Caco-2 (cell line): ENCODE data around the gene TSPAN4. TPM values are rescaled to one million over a fixed set of nuclear protein-coding genes. Genes with fewer than 3 reads are reported as not detected.

Experiments
- BruUV-seq: library from RNA; stranded (reverse); fragments of 400-500 nt; replicated peaks from 2 replicates; lab custom pipeline; 2021; lab: Mats Ljungman, UMichigan
- CTCF ChIA-PET: fragments of 300-600 bp; sonication (Branson Sonifier 250); formaldehyde crosslinking; loops from one replicate; lab custom pipeline; 2022; ENCODE audit warnings: antibody characterized with exemption; lab: Charles Lee
- POLR2A ChIA-PET: fragments of 300-600 bp; sonication (Branson Sonifier 250); formaldehyde crosslinking; loops from one replicate; lab custom pipeline; 2022; ENCODE audit warnings: antibody characterized with exemption; lab: Charles Lee
- DNase-seq, 2 experiments: peaks; one replicate each; pipeline versions ENCODE4 v3.0.0 to v3.0.0-alpha.2; 2020 to 2022
- H3K27me3 ChIP-seq: replicated peaks from 2 replicates; pipeline ENCODE4 v1.6.0; 2011; ENCODE audit warnings: low read length; ENCODE audit not compliant: control insufficient read depth, insufficient read depth
- H3K36me3 ChIP-seq: 2 replicates; pipeline ENCODE4 v1.5.1; 2011; ENCODE audit warnings: low read length; ENCODE audit not compliant: control insufficient read depth, insufficient read depth
- H3K4me1 ChIP-seq: fragments of 250-450 bp; sonication (Bioruptor Pico); 2 replicates; pipeline ENCODE4 v1.5.1; 2020; ENCODE audit warnings: mild to moderate bottlenecking
- H3K4me3 ChIP-seq: 2 replicates; pipeline ENCODE4 v1.5.1; 2011; ENCODE audit warnings: low read depth, mild to moderate bottlenecking, control low read depth, low read length
- H3K9me3 ChIP-seq: fragments of 250-450 bp; sonication (Bioruptor Pico); 2 replicates; pipeline ENCODE4 v1.5.1; 2020; ENCODE audit warnings: mild to moderate bottlenecking, moderate library complexity
- H3K27ac Mint-ChIP-seq: one replicate; pipeline ENCODE4 v1.8.0; 2022; ENCODE audit warnings: mixed read lengths; ENCODE audit not compliant: unreplicated experiment
- H3K27me3 Mint-ChIP-seq: one replicate; pipeline ENCODE4 v1.8.0; 2022; ENCODE audit warnings: mixed read lengths; ENCODE audit not compliant: insufficient read depth, unreplicated experiment
- H3K36me3 Mint-ChIP-seq: one replicate; pipeline ENCODE4 v1.8.0; 2022; ENCODE audit warnings: mild to moderate bottlenecking, mixed read lengths; ENCODE audit not compliant: insufficient read depth, unreplicated experiment
- H3K4me1 Mint-ChIP-seq: one replicate; pipeline ENCODE4 v1.8.0; 2022; ENCODE audit warnings: low read depth, mixed read lengths; ENCODE audit not compliant: unreplicated experiment
- H3K4me3 Mint-ChIP-seq: one replicate; pipeline ENCODE4 v1.8.0; 2022; ENCODE audit warnings: mild to moderate bottlenecking, moderate library complexity, mixed read lengths; ENCODE audit not compliant: unreplicated experiment
- H3K9me3 Mint-ChIP-seq: one replicate; pipeline ENCODE4 v1.8.0; 2022; ENCODE audit warnings: mixed read lengths; ENCODE audit not compliant: unreplicated experiment
- intact Hi-C: fragments of 100-400 bp; cut with micrococcal nuclease; formaldehyde crosslinking; loops from one replicate; pipeline ENCODE4 v1.10.0; 2022; ENCODE audit not compliant: unreplicated experiment
- total RNA-seq: library from RNA; stranded (reverse); gene quantifications from 2 replicates; pipeline ENCODE4 v1.2.3, GENCODE V29; 2022
- TF ChIP-seq, protein P1 (sequence below), 2 experiments: fragments of 200-600 bp in 1 of 2; IDR thresholded peaks; 1 replicate in 1 of 2; 2 replicates in 1 of 2; pipeline versions ENCODE4 v1.5.1 to v1.8.0; 2011 to 2022; ENCODE audit warnings: antibody characterized with exemption in 1 of 2, control low read depth in 1 of 2, inconsistent platforms in 1 of 2, low read depth in 1 of 2, low read length in 1 of 2, mild to moderate bottlenecking in 1 of 2, moderate library complexity in 1 of 2; ENCODE audit not compliant: insufficient read depth in 1 of 2, severe bottlenecking in 1 of 2, unreplicated experiment in 1 of 2

The TSPAN4 gene
- total RNA-seq, 1 experiment from 2014 or later = 95.9 TPM

DNA sequence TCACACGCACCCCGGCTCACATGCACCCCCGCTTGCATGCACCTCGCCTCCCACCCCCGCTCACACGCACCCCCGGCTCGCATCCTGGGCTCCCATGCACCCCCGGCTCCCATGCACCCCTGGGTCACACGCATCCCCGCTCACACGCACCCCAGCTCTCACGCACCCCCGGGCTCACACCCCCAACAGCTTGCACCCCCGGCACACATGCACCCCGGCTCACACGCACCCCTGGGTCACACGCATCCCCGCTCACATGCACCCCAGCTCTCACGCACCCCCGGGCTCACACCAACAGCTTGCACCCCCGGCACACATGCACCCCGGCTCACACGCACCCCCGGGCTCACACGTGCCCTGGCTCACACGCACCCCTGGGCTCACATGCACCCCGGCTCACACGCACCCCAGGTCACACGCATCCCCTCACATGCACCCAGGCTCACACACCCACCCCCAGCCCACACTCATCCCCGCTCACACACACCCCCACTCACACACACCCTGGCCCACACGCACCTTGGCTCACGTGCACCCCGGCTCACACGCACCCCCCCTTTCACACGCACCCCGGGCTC is 16.2 kb downstream of the TSPAN4 start:
- TF ChIP-seq, protein P1, sequence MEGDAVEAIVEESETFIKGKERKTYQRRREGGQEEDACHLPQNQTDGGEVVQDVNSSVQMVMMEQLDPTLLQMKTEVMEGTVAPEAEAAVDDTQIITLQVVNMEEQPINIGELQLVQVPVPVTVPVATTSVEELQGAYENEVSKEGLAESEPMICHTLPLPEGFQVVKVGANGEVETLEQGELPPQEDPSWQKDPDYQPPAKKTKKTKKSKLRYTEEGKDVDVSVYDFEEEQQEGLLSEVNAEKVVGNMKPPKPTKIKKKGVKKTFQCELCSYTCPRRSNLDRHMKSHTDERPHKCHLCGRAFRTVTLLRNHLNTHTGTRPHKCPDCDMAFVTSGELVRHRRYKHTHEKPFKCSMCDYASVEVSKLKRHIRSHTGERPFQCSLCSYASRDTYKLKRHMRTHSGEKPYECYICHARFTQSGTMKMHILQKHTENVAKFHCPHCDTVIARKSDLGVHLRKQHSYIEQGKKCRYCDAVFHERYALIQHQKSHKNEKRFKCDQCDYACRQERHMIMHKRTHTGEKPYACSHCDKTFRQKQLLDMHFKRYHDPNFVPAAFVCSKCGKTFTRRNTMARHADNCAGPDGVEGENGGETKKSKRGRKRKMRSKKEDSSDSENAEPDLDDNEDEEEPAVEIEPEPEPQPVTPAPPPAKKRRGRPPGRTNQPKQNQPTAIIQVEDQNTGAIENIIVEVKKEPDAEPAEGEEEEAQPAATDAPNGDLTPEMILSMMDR (IDR thresholded peaks at IDR 0.05; ENCODE audit: insufficient read depth in 1 of 2, low read depth in 1 of 2, low read length in 1 of 2, severe bottlenecking in 1 of 2, unreplicated experiment in 1 of 2) = no peak
- intact Hi-C loops = no loop called here
- H3K9me3 Mint-ChIP-seq = no peaks in the 10 kb centered on the region

DNA sequence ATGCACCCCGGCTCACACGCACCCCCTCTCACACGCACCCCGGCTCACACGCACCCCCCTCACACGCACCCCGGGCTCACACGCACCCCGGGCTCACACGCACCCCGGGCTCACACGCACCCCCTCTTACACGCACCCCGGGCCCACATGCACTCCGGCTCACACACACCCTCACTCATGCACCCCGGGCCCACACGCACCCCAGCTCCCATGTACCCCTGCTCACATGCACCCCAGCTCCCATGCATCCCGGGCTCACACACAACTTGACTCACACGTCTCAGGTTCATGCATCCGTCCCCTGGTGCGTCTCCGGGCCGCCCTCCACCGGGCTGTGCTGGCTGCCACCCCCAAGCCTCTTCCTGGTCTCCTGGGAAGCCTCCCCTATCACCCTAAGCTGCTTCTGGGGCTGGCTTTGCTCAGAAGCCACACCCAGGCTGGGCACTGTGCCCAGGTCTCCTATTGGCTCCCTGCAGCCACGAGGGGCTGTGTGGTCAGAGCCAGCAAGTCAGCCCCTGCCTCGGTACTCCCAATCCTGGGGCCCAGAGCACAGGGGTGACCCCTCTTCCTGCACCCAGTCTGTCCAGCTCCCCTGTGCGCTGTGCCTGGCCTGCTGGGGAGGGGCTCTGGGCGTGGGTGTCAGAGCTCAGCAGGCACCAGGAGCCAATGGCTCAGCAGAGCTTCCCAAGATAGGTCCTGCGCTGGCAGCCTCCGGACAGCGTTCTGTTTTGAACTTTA is 16.9 kb downstream of the TSPAN4 start:
- TF ChIP-seq, protein P1 (IDR thresholded peaks at IDR 0.05; ENCODE audit: insufficient read depth in 1 of 2, low read depth in 1 of 2, low read length in 1 of 2, severe bottlenecking in 1 of 2, unreplicated experiment in 1 of 2) = no peak
- no peak for DNase-seq
- no peaks in the 10 kb centered on the region; the same call in 1 of the 2 replicates for H3K36me3 ChIP-seq
- Mint-ChIP-seq H3K4me3 (no peak overlapping the region), H3K4me1 (no peaks in the 10 kb centered on the region), H3K27ac (no peak overlapping the region), H3K36me3 (peaks cover 65% of the 10 kb centered on the region), H3K27me3 (no peaks in the 10 kb centered on the region), H3K9me3 (no peaks in the 10 kb centered on the region)
- no peaks in the 10 kb centered on the region for H3K9me3 ChIP-seq
- ChIA-PET CTCF (no interaction called here), POLR2A (no interaction called here)
- intact Hi-C loops = no loop called here
- no TSS peak for BruUV-seq
- no peak overlapping the region for H3K4me3 ChIP-seq
- H3K27me3 ChIP-seq = no peaks in the 10 kb centered on the region
- H3K4me1 ChIP-seq = no peaks in the 10 kb centered on the region

More for the DNA sequence above, 16.2 kb downstream of the TSPAN4 start:
- H3K9me3 ChIP-seq = no peaks in the 10 kb centered on the region
- no peaks in the 10 kb centered on the region; the same call in 1 of the 2 replicates for H3K36me3 ChIP-seq
- Mint-ChIP-seq H3K36me3 (peaks cover 64% of the 10 kb centered on the region), H3K4me1 (no peaks in the 10 kb centered on the region), H3K4me3 (no peak overlapping the region), H3K27me3 (no peaks in the 10 kb centered on the region), H3K27ac (no peak overlapping the region)
- no TSS peak for BruUV-seq
- H3K27me3 ChIP-seq = no peaks in the 10 kb centered on the region
- ChIA-PET POLR2A (no interaction called here), CTCF (no interaction called here)
- no peak overlapping the region for H3K4me3 ChIP-seq
- no peaks in the 10 kb centered on the region for H3K4me1 ChIP-seq
- no peak for DNase-seq

DNA sequence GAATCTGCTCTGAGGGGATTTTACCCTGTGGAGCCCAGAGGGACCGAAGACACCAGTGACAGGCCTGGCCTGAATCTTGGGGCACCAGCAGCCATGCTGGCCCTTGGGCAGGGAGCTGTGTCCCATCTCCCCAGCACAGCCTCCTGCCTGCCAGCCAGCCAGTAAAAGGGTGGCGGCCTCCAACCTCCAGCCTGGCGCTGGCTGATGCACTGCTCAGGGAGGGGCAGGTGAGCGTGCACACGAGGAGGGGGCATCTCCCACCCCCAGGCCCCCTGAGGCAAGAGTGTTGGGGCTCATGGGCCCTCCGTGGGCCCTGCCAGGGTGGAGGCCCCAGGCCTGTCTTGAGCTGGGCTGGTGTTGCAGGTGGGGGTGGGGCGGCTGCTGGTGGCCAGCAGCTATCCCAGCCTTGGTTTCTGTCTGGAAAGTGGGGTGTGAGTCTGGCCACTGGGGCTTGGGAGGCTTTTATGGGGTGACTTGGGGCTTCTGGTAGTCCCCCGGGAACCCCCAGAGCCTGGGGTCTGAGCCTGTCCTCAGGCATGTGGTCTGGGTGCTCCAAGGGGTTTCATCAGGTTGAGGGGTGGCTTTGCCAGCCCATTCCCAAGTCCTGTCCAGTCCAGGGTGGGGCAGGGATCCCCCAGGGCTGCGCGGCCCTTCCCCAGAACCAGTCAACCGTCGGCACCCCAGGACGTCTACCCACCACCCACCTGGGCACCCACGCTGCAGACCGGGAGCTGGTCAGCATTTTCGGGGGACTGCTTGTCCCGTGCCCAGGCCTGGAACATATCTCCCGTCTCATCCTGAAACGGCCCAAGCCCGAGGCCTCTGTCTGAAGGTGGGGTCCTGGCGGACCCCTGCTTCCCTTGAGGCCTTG is 17.8 kb downstream of the TSPAN4 start:
- TF ChIP-seq, protein P1 (IDR thresholded peaks at IDR 0.05; ENCODE audit: insufficient read depth in 1 of 2, low read depth in 1 of 2, low read length in 1 of 2, severe bottlenecking in 1 of 2, unreplicated experiment in 1 of 2) = no peak
- Mint-ChIP-seq H3K4me1 (no peaks in the 10 kb centered on the region), H3K27me3 (no peaks in the 10 kb centered on the region), H3K36me3 (peaks cover 74% of the 10 kb centered on the region), H3K9me3 (no peaks in the 10 kb centered on the region), H3K27ac (peak overlapping the region; percentile 22), H3K4me3 (no peak overlapping the region)
- BruUV-seq = no TSS peak
- no peak for DNase-seq
- ChIA-PET CTCF (no interaction called here), POLR2A (no interaction called here)
- Histone ChIP-seq H3K36me3 (no peaks in the 10 kb centered on the region; the same call in 1 of the 2 replicates), H3K27me3 (no peaks in the 10 kb centered on the region), H3K4me3 (no peak overlapping the region), H3K4me1 (no peaks in the 10 kb centered on the region), H3K9me3 (no peaks in the 10 kb centered on the region)
- intact Hi-C loops = no loop called here
